Chondrocyte (in vitro differentiated cells): ENCODE measurements around the gene OR52K1. TPM values are rescaled to one million over a fixed set of nuclear protein-coding genes. Genes with fewer than 3 reads are reported as not detected.
"Not testable (repeated sequence)": the region's sequence is repeated elsewhere in the genome, so short reads cannot be mapped to it uniquely, and the experiment has no call there.

Source experiments
- DNase-seq: peaks from one replicate; pipeline ENCODE4 v3.0.0; 2021; ENCODE audit warnings: mixed read lengths, low spot score
- H3K27ac Mint-ChIP-seq: one replicate; pipeline ENCODE4 v1.8.0; 2021; ENCODE audit warnings: mild to moderate bottlenecking, moderate library complexity, mixed read lengths; ENCODE audit not compliant: unreplicated experiment
- H3K27me3 Mint-ChIP-seq: 2 replicates; pipeline ENCODE4 v1.8.0; 2021; ENCODE audit warnings: low read depth, mixed read lengths
- H3K36me3 Mint-ChIP-seq: 2 replicates; pipeline ENCODE4 v1.8.0; 2021; ENCODE audit warnings: low read depth, mixed read lengths
- H3K4me1 Mint-ChIP-seq: 2 replicates; pipeline ENCODE4 v1.8.0; 2021; ENCODE audit warnings: low read depth, mild to moderate bottlenecking, mixed read lengths
- H3K4me3 Mint-ChIP-seq: one replicate; pipeline ENCODE4 v1.8.0; 2021; ENCODE audit warnings: mild to moderate bottlenecking, moderate library complexity, mixed read lengths; ENCODE audit not compliant: unreplicated experiment
- H3K9me3 Mint-ChIP-seq: 2 replicates; pipeline ENCODE4 v1.8.0; 2021; ENCODE audit warnings: low read depth, mixed read lengths
- total RNA-seq: library from RNA; stranded (reverse); gene quantifications from 3 replicates; pipeline ENCODE4 v1.2.1, GENCODE V29; 2021
- TF ChIP-seq, protein P1 (sequence below): fragments of 200-600 bp; sonication (generic); IDR thresholded peaks from 2 replicates; pipeline ENCODE4 v1.5.0; 2021; ENCODE audit warnings: antibody characterized with exemption, mild to moderate bottlenecking, moderate library complexity

Gene OR52K1
- total RNA-seq, 1 donor from 2014 or later, result not detected

DNA sequence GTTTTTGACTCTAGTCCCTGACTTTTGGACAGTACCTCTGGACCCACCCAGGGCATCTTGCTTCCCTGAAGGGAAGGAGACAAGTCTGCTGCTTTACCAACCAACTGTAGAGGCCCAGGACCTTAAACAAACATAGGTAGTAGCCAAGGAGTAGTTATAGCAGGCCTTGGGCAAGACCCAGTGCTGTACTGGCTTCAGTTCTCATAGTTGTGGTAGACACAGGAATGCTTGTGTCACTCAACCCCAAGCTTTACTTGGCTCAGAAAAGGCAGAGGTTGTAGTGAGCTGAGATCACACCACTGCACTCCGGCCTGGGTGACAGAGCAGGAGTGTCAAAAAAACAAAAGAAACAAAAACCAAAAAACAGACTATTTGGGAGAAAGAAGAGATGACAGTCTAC lies 41.2 kb downstream of the OR52K1 start:
- Mint-ChIP-seq H3K9me3 (no peaks in the 10 kb centered on the region), H3K4me1 (no peaks in the 10 kb centered on the region), H3K36me3 (no peaks in the 10 kb centered on the region), H3K27ac (no peak overlapping the region), H3K4me3 (no peak overlapping the region), H3K27me3 (peaks cover 27% of the 10 kb centered on the region)
- no peak for DNase-seq
- TF ChIP-seq, protein P1, sequence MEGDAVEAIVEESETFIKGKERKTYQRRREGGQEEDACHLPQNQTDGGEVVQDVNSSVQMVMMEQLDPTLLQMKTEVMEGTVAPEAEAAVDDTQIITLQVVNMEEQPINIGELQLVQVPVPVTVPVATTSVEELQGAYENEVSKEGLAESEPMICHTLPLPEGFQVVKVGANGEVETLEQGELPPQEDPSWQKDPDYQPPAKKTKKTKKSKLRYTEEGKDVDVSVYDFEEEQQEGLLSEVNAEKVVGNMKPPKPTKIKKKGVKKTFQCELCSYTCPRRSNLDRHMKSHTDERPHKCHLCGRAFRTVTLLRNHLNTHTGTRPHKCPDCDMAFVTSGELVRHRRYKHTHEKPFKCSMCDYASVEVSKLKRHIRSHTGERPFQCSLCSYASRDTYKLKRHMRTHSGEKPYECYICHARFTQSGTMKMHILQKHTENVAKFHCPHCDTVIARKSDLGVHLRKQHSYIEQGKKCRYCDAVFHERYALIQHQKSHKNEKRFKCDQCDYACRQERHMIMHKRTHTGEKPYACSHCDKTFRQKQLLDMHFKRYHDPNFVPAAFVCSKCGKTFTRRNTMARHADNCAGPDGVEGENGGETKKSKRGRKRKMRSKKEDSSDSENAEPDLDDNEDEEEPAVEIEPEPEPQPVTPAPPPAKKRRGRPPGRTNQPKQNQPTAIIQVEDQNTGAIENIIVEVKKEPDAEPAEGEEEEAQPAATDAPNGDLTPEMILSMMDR, result no peak

- H3K4me3 Mint-ChIP-seq, result no peak overlapping the region
- no peak overlapping the region for H3K27ac Mint-ChIP-seq
- peaks cover 10% of the 10 kb centered on the region for H3K9me3 Mint-ChIP-seq
- TF ChIP-seq, protein P1, result no peak
- no peaks in the 10 kb centered on the region for H3K36me3 Mint-ChIP-seq
- H3K27me3 Mint-ChIP-seq, result peaks cover 26% of the 10 kb centered on the region
- DNase-seq, result no peak
- H3K4me1 Mint-ChIP-seq, result no peaks in the 10 kb centered on the region
Measured at GRCh38 chr11:4527926-4528325, 45.5 kb downstream of the OR52K1 start.

GRCh38 chr11:4531686-4532085 lies 49.2 kb downstream of the OR52K1 start:
- DNase-seq, H3K4me3 Mint-ChIP-seq, H3K36me3 Mint-ChIP-seq, H3K9me3 Mint-ChIP-seq, H3K4me1 Mint-ChIP-seq, H3K27ac Mint-ChIP-seq: not testable (repeated sequence)
- H3K27me3 Mint-ChIP-seq, result peaks cover 19% of the 10 kb centered on the region

- TF ChIP-seq, protein P1, result peak; percentile 81
- peaks cover 25% of the 10 kb centered on the region for H3K27me3 Mint-ChIP-seq
- no peaks in the 10 kb centered on the region for H3K36me3 Mint-ChIP-seq
- no peak for DNase-seq
- H3K27ac Mint-ChIP-seq, result no peak overlapping the region
- H3K4me3 Mint-ChIP-seq, result no peak overlapping the region
- no peaks in the 10 kb centered on the region for H3K4me1 Mint-ChIP-seq
- H3K9me3 Mint-ChIP-seq, result no peaks in the 10 kb centered on the region
Measured at GRCh38 chr11:4539603-4540219, 57.3 kb downstream of the OR52K1 start.

DNA sequence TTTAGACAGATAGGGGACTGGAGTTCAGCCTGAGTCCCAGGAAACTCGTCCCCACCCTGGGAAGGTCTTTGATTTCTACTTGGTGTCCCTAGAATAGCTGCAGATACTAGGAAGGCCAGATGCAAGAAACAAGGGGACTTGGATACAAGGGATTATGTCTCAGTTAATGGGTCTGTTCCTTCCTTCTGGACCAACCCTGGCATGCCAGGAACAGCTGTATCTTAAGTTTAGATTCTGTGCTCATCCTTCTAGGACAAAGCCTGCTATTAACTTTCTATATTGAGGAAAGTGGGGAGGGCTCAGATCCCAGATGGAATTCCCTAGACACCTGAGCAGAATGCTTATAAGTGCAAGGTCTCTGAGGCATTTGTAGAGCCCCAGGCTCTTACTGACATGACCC lies 58.6 kb downstream of the OR52K1 start:
- H3K27ac Mint-ChIP-seq, result no peak overlapping the region
- no peaks in the 10 kb centered on the region for H3K9me3 Mint-ChIP-seq
- H3K4me3 Mint-ChIP-seq, result no peak overlapping the region
- TF ChIP-seq, protein P1, result no peak
- H3K27me3 Mint-ChIP-seq, result peaks cover 25% of the 10 kb centered on the region
- H3K4me1 Mint-ChIP-seq, result no peaks in the 10 kb centered on the region
- H3K36me3 Mint-ChIP-seq, result no peaks in the 10 kb centered on the region
- DNase-seq, result no peak

Other genes starting within 250 kb of the OR52K1 start
- not detected in 3 replicates for gene OR52B4, start 114.3 kb upstream of the OR52K1 start, total RNA-seq
- gene TRIM21, start 88.9 kb upstream of the OR52K1 start, total RNA-seq, result 10.3 to 14.0 TPM (median 12.3 TPM) in 3 replicates
- not detected in 3 replicates for gene OR52K2, start 33.4 kb upstream of the OR52K1 start, total RNA-seq
- not detected in 3 replicates for gene OR52M1, start 62.5 kb downstream of the OR52K1 start, total RNA-seq
- not detected in 3 replicates for gene OR52I2, start 99.1 kb downstream of the OR52K1 start, total RNA-seq
- gene OR52I1, start 111.4 kb downstream of the OR52K1 start, total RNA-seq, result not detected in 3 replicates
- 9.7 to 13.5 TPM (median 10.3 TPM) in 3 replicates for gene TRIM68, start 125.6 kb downstream of the OR52K1 start, total RNA-seq
- gene OR51D1, start 154.8 kb downstream of the OR52K1 start, total RNA-seq, result not detected in 3 replicates
- 0.22 to 1.6 TPM (median 1.2 TPM) in 3 replicates for gene OR51E1, start 161.3 kb downstream of the OR52K1 start, total RNA-seq
- 0.97 to 3.2 TPM (median 3.1 TPM) in 3 replicates for gene OR51E2, start 215.2 kb downstream of the OR52K1 start, total RNA-seq
- gene MMP26, start 222.1 kb downstream of the OR52K1 start, total RNA-seq, result not detected in 3 replicates